ENCODE results near the gene ERN1.

GRCh38 chr17:64055183-64056142 lies 74.5 kb downstream of the ERN1 start:
- TF ChIP-seq E2F5 (CRISPR knock-in tag; IDR thresholded peaks at IDR 0.05): no peak
- no peak for TF ChIP-seq IRF1 (CRISPR knock-in tag; IDR thresholded peaks at IDR 0.05)
- no peak for TF ChIP-seq CTCF (IDR thresholded peaks at IDR 0.05)
- TF ChIP-seq NFE2L1 (CRISPR knock-in tag; IDR thresholded peaks at IDR 0.05): no peak
- TF ChIP-seq NR1H2 (CRISPR knock-in tag; IDR thresholded peaks at IDR 0.05): no peak

All from WTC11 (cell line).